PC-3 (cell line): ENCODE results near the gene ABCC12. TPM values are rescaled to one million over a fixed set of nuclear protein-coding genes. Genes with fewer than 3 reads are reported as not detected.

Experiments used
- ATAC-seq: fragments of 200-7000 bp; cut with Tn5 transposase; 2 replicates; pipeline ENCODE4 v1.9.1; 2020; ENCODE audit warnings: mild to moderate bottlenecking, moderate library complexity
- BruUV-seq: library from RNA; stranded (reverse); fragments of 400-500 nt; replicated peaks from 2 replicates; lab custom pipeline; 2021; lab: Mats Ljungman, UMichigan
- CTCF ChIA-PET: fragments of 300-600 bp; sonication (Branson Sonifier 250); formaldehyde crosslinking; loops from one replicate; lab custom pipeline; 2022; ENCODE audit warnings: antibody characterized with exemption; lab: Charles Lee
- POLR2A ChIA-PET: fragments of 300-600 bp; sonication (Branson Sonifier 250); formaldehyde crosslinking; loops from one replicate; lab custom pipeline; 2022; ENCODE audit warnings: antibody characterized with exemption; ENCODE audit not compliant: unreplicated experiment; lab: Charles Lee
- DNase-seq: peaks from one replicate; pipeline ENCODE4 v3.0.0-alpha.2; 2015
- H2AFZ ChIP-seq: fragments of 300-600 bp; sonication (generic); 2 replicates; pipeline ENCODE4 v1.6.0; 2016; ENCODE audit warnings: antibody characterized with exemption, low read length
- H3F3A ChIP-seq: fragments of 300-600 bp; sonication (generic); one replicate; pipeline ENCODE4 v1.6.0; 2017; ENCODE audit warnings: antibody characterized with exemption, low read length, control low read depth, mild to moderate bottlenecking; ENCODE audit not compliant: unreplicated experiment
- H3K27ac ChIP-seq: fragments of 300-600 bp; sonication (generic); 2 replicates; pipeline ENCODE4 v1.5.1; 2016; ENCODE audit warnings: mild to moderate bottlenecking, low read length
- H3K27me3 ChIP-seq: fragments of 300-600 bp; sonication (generic); 2 replicates; pipeline ENCODE4 v1.6.1; 2016; ENCODE audit warnings: low read length, mixed read lengths
- H3K36me3 ChIP-seq: fragments of 300-600 bp; sonication (generic); 2 replicates; pipeline ENCODE4 v1.6.1; 2016; ENCODE audit warnings: low read depth, mixed run types, low read length, mixed read lengths
- H3K4me1 ChIP-seq: fragments of 300-600 bp; sonication (generic); 2 replicates; pipeline ENCODE4 v1.5.1; 2016; ENCODE audit warnings: low read length; ENCODE audit not compliant: insufficient read depth
- H3K4me2 ChIP-seq: fragments of 300-600 bp; sonication (generic); 2 replicates; pipeline ENCODE4 v1.6.0; 2016; ENCODE audit warnings: low read length
- H3K4me3 ChIP-seq: fragments of 300-600 bp; sonication (generic); 2 replicates; pipeline ENCODE4 v1.5.1; 2016; ENCODE audit warnings: mild to moderate bottlenecking, low read length, mixed read lengths
- H3K79me2 ChIP-seq: fragments of 300-600 bp; sonication (generic); 2 replicates; pipeline ENCODE4 v1.6.1; 2017; ENCODE audit warnings: low read length, mixed read lengths
- H3K9ac ChIP-seq: fragments of 300-600 bp; sonication (generic); 2 replicates; pipeline ENCODE4 v1.6.0; 2016; ENCODE audit warnings: mild to moderate bottlenecking, low read length
- H3K9me2 ChIP-seq: fragments of 300-600 bp; sonication (generic); replicated peaks from 2 replicates; pipeline ENCODE4 v1.6.1; 2016; ENCODE audit warnings: mixed run types, low read length, mixed read lengths
- H3K9me3 ChIP-seq: fragments of 300-600 bp; sonication (generic); 2 replicates; pipeline ENCODE4 v1.6.1; 2016; ENCODE audit warnings: low read length, mixed read lengths
- H4K20me1 ChIP-seq: fragments of 300-600 bp; sonication (generic); 2 replicates; pipeline ENCODE4 v1.6.1; 2016; ENCODE audit warnings: low read length, mixed read lengths
- CTCF ChIP-seq: fragments of 300-600 bp; sonication (generic); conservative IDR thresholded peaks from 2 replicates; pipeline ENCODE4 v1.5.1; 2017; ENCODE audit warnings: antibody characterized with exemption, low read depth, mild to moderate bottlenecking, low read length
- EZH2 ChIP-seq: fragments of 300-600 bp; sonication (generic); IDR thresholded peaks from one replicate; pipeline ENCODE4 v1.6.1; 2017; ENCODE audit warnings: antibody characterized with exemption, mild to moderate bottlenecking, low read length; ENCODE audit not compliant: unreplicated experiment
- EZH2phosphoT487 ChIP-seq: fragments of 300-600 bp; sonication (generic); IDR thresholded peaks from 2 replicates; pipeline ENCODE4 v1.6.1; 2018; ENCODE audit warnings: mild to moderate bottlenecking, antibody characterized with exemption, low read length, borderline replicate concordance
- intact Hi-C: fragments of 100-400 bp; cut with micrococcal nuclease; formaldehyde crosslinking; loops from 2 replicates; pipeline ENCODE4 v1.9.0; 2023
- total RNA-seq: library from RNA; depleted of rRNA; stranded (reverse); fragments of >200 nt; gene quantifications from 2 replicates; pipeline ENCODE4 v1.2.3, GENCODE V29; 2014

The ABCC12 gene
- total RNA-seq, 1 experiment from 2014 or later, result not detected

DNA sequence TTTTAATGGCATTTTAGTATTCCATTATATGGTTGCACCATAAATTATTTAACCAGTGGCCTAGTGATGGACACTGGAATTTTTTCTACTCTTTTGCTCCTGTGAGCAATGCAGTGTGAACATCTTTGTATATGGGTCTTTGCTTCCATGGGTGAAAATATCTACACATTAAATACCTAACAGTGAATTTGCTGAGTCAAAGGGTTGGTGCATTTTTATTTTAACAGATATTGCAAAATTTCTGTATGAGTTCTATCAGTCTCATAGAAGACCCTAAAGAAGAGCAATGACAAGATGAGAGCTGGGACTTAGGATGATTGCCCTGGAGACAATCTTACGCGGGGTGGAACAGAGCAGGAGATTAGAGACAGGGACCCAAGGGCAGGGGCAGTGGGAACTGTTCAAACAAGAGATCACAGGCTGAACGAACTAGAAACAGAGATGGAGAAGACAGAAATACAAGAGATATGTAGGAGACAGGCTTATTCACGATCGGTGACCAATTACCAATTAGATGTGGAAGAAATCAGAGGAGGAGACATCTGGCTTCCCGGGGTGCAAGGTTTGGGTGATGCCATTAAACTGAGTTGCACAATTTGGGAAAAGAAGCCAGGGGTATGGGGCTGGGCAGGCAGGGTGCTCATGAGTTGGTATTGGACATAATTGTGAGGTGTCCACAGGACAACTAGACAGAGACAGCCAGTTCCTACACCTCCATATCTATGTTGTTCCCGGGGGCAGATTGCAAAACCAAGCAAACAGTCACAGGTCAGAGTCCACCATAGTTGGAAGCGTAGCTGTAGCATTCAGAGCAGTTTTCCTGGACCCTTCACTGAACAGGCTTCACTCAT, 48.4 kb upstream of the ABCC12 start:
- Histone ChIP-seq H3F3A (no peaks in the 10 kb centered on the region), H3K9me3 (no peaks in the 10 kb centered on the region), H3K27ac (no peak overlapping the region), H3K27me3 (no peaks in the 10 kb centered on the region), H3K9me2 (no peaks in the 10 kb centered on the region), H3K4me1 (no peaks in the 10 kb centered on the region), H4K20me1 (no peaks in the 10 kb centered on the region), H3K79me2 (no peaks in the 10 kb centered on the region), H3K4me3 (no peak overlapping the region), H3K9ac (no peak overlapping the region), H3K36me3 (no peaks in the 10 kb centered on the region), H2AFZ (no peak overlapping the region), H3K4me2 (no peak overlapping the region)
- ChIA-PET POLR2A (no interaction called here), CTCF (no interaction called here)
- ATAC-seq (no peak), DNase-seq (no peak)
- intact Hi-C loops, result no loop called here
- no TSS peak for BruUV-seq
- TF ChIP-seq EZH2 (no peak), CTCF (no peak), EZH2phosphoT487 (no peak)

GRCh38 chr16:48201515-48202201, 45.9 kb upstream of the ABCC12 start:
- H3K4me1 ChIP-seq, result no peaks in the 10 kb centered on the region
- CTCF ChIA-PET, result no interaction called here
- TF ChIP-seq EZH2phosphoT487 (no peak), EZH2 (no peak), CTCF (no peak)
- H3K36me3 ChIP-seq, result no peaks in the 10 kb centered on the region
- DNase-seq (no peak), ATAC-seq (no peak)
- H3K9ac ChIP-seq, result no peak overlapping the region
- H3K79me2 ChIP-seq, result no peaks in the 10 kb centered on the region
- no peaks in the 10 kb centered on the region for H3F3A ChIP-seq
- H3K9me3 ChIP-seq, result no peaks in the 10 kb centered on the region
- BruUV-seq, result no TSS peak
- no peaks in the 10 kb centered on the region for H3K27me3 ChIP-seq
- intact Hi-C loops, result no loop called here
- no peak overlapping the region for H3K4me3 ChIP-seq
- POLR2A ChIA-PET, result no interaction called here
- no peak overlapping the region for H3K4me2 ChIP-seq
- H4K20me1 ChIP-seq, result no peaks in the 10 kb centered on the region
- no peaks in the 10 kb centered on the region for H3K9me2 ChIP-seq
- no peak overlapping the region for H3K27ac ChIP-seq
- H2AFZ ChIP-seq, result no peak overlapping the region

DNA sequence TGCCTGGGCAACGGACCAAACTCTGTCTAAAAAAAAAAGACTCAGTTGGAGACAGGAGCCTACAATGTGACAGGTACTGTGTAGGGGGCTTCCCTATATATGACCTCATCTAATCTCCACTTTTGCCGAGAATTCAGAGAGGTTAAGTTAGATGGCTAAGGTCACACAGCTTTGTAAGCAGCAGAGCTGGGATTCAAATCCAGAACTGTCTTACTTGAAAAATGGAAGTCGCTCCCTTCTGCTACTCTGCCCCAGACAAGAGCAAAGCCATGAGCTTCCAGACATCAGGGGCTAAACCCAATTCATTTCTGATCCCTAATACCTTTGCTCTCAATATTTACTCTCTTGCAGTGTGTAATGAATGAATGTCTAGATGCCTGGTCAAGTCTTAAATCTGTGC, 41.5 kb upstream of the ABCC12 start:
- Histone ChIP-seq H3K27ac (no peak overlapping the region), H3K9me3 (no peaks in the 10 kb centered on the region), H3K27me3 (no peaks in the 10 kb centered on the region), H3K9me2 (no peaks in the 10 kb centered on the region), H3K9ac (no peak overlapping the region), H3K4me2 (no peak overlapping the region), H3F3A (no peaks in the 10 kb centered on the region), H4K20me1 (no peaks in the 10 kb centered on the region), H3K36me3 (no peaks in the 10 kb centered on the region), H3K4me1 (peaks cover 10% of the 10 kb centered on the region), H3K79me2 (no peaks in the 10 kb centered on the region), H3K4me3 (no peak overlapping the region), H2AFZ (no peak overlapping the region)
- TF ChIP-seq EZH2 (no peak), EZH2phosphoT487 (no peak)
- DNase-seq (no peak), ATAC-seq (no peak)
- POLR2A ChIA-PET, result no interaction called here
- BruUV-seq, result no TSS peak
- CTCF ChIA-PET, result no interaction called here
- intact Hi-C loops, result no loop called here
